Measurements from ENCODE around the gene SIRT5. TPM values are rescaled to one million over a fixed set of nuclear protein-coding genes. Genes with fewer than 3 reads are reported as not detected.

Gene SIRT5
- polyA plus RNA-seq, 2 of the 4 experiments (the other 2 are of a cell fraction): 5.1 to 7.8 TPM

DNA sequence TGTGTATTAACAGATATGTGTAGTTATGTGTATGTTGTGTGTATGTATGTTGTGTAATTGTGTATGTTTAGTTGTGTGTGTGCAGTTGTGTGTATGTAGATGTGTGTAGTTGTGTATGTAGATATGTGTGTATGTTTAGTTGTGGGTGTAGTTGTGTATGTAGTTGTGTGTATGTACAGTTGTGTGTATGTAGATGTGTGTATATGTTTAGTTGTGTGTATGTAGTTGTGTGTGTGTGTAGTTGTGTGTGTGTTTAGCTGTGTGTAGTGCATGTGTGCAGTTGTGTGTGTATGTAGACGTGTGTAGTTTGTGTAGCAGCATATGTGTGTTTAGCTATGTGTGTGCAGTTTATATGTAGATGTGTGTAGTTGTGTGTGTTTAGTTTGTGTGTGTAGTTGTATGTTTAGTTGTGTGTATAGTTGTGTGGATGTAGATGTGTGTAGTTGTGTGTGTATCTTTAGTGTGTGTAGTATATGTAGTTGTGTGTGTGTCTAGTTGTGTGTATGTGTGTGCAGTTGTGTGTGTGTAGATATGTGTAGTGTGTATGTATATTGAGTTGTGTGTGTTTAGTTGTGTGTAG lies 16.3 kb downstream of the SIRT5 start:
- POLR2A ChIA-PET: interaction anchor here (1.3 kb wide), 1 partner anchor 24 kb away, joined by 4 read pairs; the partner anchor contains the start of gene NOL7
- no peak for FAIRE-seq
- no peak overlapping the region for H3K4me3 ChIP-seq
- 60% methylated on average over 1 of the region's 1 CpG for WGBS (ENCODE audit: missing lambda C conversion rate)
- CTCF ChIA-PET: interaction anchor here (0.5 to 1.6 kb wide), 2 partner anchors 15 to 167 kb away, joined by 3 to 5 read pairs; no protein-coding TSS in a partner anchor
- no peak overlapping the region for H3K4me2 ChIP-seq
- no peak for DNase-seq (ENCODE audit: low read depth in 1 of 2, low spot score in 1 of 2)
- H3K4me1 ChIP-seq: no peaks in the 10 kb centered on the region
- ATAC-seq: no peak
- H3K27ac ChIP-seq: no peak overlapping the region
- TF ChIP-seq EP300 (IDR thresholded peaks at IDR 0.05): no peak
- no peak for TF ChIP-seq NFE2L2 (conservative IDR thresholded peaks at IDR 0.05; ENCODE audit: low read length)
- TF ChIP-seq RAD21 (conservative IDR thresholded peaks at IDR 0.05 in 1 of 2, IDR thresholded peaks at IDR 0.05 in 1 of 2): no peak
- TF ChIP-seq EHMT2 (IDR thresholded peaks at IDR 0.05; ENCODE audit: low read depth): no peak
- TF ChIP-seq, protein P1, sequence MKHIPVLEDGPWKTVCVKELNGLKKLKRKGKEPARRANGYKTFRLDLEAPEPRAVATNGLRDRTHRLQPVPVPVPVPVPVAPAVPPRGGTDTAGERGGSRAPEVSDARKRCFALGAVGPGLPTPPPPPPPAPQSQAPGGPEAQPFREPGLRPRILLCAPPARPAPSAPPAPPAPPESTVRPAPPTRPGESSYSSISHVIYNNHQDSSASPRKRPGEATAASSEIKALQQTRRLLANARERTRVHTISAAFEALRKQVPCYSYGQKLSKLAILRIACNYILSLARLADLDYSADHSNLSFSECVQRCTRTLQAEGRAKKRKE (CRISPR knock-in tag; IDR thresholded peaks at IDR 0.05; ENCODE audit: low read depth): no peak
- TF ChIP-seq BHLHE40 (IDR thresholded peaks at IDR 0.05; ENCODE audit: low read depth, low read length): no peak
- TF ChIP-seq RFX5 (IDR thresholded peaks at IDR 0.05): no peak
- TF ChIP-seq, protein P2, sequence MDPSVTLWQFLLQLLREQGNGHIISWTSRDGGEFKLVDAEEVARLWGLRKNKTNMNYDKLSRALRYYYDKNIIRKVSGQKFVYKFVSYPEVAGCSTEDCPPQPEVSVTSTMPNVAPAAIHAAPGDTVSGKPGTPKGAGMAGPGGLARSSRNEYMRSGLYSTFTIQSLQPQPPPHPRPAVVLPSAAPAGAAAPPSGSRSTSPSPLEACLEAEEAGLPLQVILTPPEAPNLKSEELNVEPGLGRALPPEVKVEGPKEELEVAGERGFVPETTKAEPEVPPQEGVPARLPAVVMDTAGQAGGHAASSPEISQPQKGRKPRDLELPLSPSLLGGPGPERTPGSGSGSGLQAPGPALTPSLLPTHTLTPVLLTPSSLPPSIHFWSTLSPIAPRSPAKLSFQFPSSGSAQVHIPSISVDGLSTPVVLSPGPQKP (IDR thresholded peaks at IDR 0.05; ENCODE audit: low read depth, low read length): no peak
- no peak for TF ChIP-seq FOSB (CRISPR knock-in tag; IDR thresholded peaks at IDR 0.05)
- no peak for TF ChIP-seq HEYL (CRISPR knock-in tag; IDR thresholded peaks at IDR 0.05)
- TF ChIP-seq, protein P3, sequence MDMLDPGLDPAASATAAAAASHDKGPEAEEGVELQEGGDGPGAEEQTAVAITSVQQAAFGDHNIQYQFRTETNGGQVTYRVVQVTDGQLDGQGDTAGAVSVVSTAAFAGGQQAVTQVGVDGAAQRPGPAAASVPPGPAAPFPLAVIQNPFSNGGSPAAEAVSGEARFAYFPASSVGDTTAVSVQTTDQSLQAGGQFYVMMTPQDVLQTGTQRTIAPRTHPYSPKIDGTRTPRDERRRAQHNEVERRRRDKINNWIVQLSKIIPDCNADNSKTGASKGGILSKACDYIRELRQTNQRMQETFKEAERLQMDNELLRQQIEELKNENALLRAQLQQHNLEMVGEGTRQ (IDR thresholded peaks at IDR 0.05): no peak
- TF ChIP-seq HDAC2 (IDR thresholded peaks at IDR 0.05): no peak
- no peak for TF ChIP-seq HOXB13 (CRISPR knock-in tag; IDR thresholded peaks at IDR 0.05; ENCODE audit: low read depth)
- no peaks in the 10 kb centered on the region for H3K9me3 ChIP-seq

DNA sequence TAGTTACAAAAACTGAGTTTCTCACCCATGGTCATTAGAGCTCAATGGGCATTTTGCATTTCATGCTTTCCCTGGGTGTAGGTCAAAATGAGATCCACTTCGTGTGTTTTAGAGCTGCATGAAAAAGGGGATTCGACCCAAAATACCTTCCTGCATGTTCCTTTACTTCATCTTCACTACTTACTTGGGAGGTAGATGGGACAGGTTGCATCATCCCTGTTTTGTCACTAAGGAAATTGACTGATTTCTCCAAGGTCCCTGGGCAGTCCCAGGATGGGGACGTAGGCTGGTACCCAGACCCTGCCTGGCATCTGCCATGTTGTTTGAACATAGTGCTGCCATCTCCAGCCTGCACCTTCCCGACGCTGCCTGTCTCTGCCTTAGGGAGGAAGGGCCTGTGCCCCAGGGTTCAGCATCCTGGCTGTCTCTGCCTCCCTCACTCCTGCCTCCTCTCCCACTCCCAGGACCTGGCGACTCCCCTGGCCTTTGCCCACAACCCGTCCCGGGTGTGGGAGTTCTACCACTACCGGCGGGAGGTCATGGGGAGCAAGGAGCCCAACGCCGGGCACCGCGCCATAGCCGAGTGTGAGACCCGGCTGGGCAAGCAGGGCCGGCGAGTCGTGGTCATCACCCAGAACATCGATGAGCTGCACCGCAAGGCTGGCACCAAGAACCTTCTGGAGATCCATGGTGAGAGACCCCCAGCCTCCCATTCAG lies 17.0 kb downstream of the SIRT5 start:
- ATAC-seq (no peak), FAIRE-seq (no peak), DNase-seq (ENCODE audit: low read depth in 1 of 2, low spot score in 1 of 2) (no peak)
- Histone ChIP-seq H3K4me3 (no peak overlapping the region), H3K27ac (no peak overlapping the region), H3K4me2 (no peak overlapping the region), H3K4me1 (no peaks in the 10 kb centered on the region), H3K9me3 (no peaks in the 10 kb centered on the region)
- ChIA-PET POLR2A (no interaction called here), CTCF (interaction anchor here (1.0 kb wide), 1 partner anchor 16 kb away, joined by 3 read pairs; no protein-coding TSS in a partner anchor)
- 93% methylated on average over 12 of the region's 21 CpGs for WGBS (ENCODE audit: missing lambda C conversion rate)
- TF ChIP-seq ESRRA (IDR thresholded peaks at IDR 0.05; ENCODE audit: borderline replicate concordance, low read length) (no peak), CBX8 (IDR thresholded peaks at IDR 0.05) (no peak), HOXA7 (CRISPR knock-in tag; IDR thresholded peaks at IDR 0.05) (no peak)

DNA sequence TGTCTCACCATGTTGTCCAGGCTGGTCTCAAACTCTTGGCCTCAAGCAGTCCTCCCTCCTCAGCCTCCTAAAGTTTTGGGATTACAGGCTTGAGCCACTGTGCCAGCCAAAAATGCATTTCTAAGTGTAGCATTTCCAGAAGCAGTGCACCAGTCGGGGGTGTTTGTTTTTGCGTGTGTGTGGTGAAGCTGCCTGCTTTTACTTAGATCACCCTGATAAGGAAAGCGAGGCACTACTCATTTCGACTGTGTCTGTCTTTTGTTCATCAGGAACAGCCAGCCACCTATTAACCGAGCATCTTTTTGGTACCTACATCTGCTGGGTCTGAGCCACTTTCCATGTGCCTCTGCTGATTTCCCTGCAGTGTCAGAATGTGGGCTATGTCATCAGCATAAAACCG lies 18.7 kb downstream of the SIRT5 start:
- H3K4me1 ChIP-seq: no peaks in the 10 kb centered on the region
- CTCF ChIA-PET: interaction anchor here (0.5 kb wide), 1 partner anchor 175 kb away, joined by 3 read pairs; no protein-coding TSS in a partner anchor
- no peak overlapping the region for H3K4me2 ChIP-seq
- H3K27ac ChIP-seq: no peak overlapping the region
- no peaks in the 10 kb centered on the region for H3K9me3 ChIP-seq
- H3K4me3 ChIP-seq: no peak overlapping the region
- POLR2A ChIA-PET: no interaction called here
- WGBS (ENCODE audit: missing lambda C conversion rate): 87% methylated on average over 6 of the region's 6 CpGs
- ATAC-seq: no peak
- TF ChIP-seq, protein P4, sequence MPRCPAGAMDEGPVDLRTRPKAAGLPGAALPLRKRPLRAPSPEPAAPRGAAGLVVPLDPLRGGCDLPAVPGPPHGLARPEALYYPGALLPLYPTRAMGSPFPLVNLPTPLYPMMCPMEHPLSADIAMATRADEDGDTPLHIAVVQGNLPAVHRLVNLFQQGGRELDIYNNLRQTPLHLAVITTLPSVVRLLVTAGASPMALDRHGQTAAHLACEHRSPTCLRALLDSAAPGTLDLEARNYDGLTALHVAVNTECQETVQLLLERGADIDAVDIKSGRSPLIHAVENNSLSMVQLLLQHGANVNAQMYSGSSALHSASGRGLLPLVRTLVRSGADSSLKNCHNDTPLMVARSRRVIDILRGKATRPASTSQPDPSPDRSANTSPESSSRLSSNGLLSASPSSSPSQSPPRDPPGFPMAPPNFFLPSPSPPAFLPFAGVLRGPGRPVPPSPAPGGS (IDR thresholded peaks at IDR 0.05): no peak
- no peak for TF ChIP-seq ESRRA (IDR thresholded peaks at IDR 0.05; ENCODE audit: borderline replicate concordance, low read length)
- no peak for TF ChIP-seq BHLHE40 (IDR thresholded peaks at IDR 0.05; ENCODE audit: low read depth, low read length)
- no peak for TF ChIP-seq KDM1A (IDR thresholded peaks at IDR 0.05; ENCODE audit: low read depth)
- TF ChIP-seq POLR2A (IDR thresholded peaks at IDR 0.05; ENCODE audit: low read length): no peak
- no peak for TF ChIP-seq TP53 (CRISPR knock-in tag; IDR thresholded peaks at IDR 0.05)
- TF ChIP-seq RAD21 (conservative IDR thresholded peaks at IDR 0.05 in 1 of 2, IDR thresholded peaks at IDR 0.05 in 1 of 2): no peak
- TF ChIP-seq, protein P5, sequence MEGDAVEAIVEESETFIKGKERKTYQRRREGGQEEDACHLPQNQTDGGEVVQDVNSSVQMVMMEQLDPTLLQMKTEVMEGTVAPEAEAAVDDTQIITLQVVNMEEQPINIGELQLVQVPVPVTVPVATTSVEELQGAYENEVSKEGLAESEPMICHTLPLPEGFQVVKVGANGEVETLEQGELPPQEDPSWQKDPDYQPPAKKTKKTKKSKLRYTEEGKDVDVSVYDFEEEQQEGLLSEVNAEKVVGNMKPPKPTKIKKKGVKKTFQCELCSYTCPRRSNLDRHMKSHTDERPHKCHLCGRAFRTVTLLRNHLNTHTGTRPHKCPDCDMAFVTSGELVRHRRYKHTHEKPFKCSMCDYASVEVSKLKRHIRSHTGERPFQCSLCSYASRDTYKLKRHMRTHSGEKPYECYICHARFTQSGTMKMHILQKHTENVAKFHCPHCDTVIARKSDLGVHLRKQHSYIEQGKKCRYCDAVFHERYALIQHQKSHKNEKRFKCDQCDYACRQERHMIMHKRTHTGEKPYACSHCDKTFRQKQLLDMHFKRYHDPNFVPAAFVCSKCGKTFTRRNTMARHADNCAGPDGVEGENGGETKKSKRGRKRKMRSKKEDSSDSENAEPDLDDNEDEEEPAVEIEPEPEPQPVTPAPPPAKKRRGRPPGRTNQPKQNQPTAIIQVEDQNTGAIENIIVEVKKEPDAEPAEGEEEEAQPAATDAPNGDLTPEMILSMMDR (IDR thresholded peaks at IDR 0.05): no peak
- no peak for TF ChIP-seq EHMT2 (IDR thresholded peaks at IDR 0.05; ENCODE audit: low read depth)
- no peak for FAIRE-seq
- DNase-seq (ENCODE audit: low read depth in 1 of 2, low spot score in 1 of 2): no peak

All from A549 (cell line).